ENCODE measurements around the gene ANK3.

Gene ANK3

GRCh38 chr10:60224066-60224705, 165.5 kb downstream of the ANK3 start:
- no peak for DNase-seq (ENCODE audit: low spot score)

- DNase-seq (ENCODE audit: low spot score) = no peak
Measured at GRCh38 chr10:60222047-60222446, 167.6 kb downstream of the ANK3 start.

- DNase-seq (ENCODE audit: low spot score) = no peak
Measured at GRCh38 chr10:60212195-60212594, 177.5 kb downstream of the ANK3 start.

- DNase-seq (ENCODE audit: low spot score) = peak; percentile 1
Measured at GRCh38 chr10:60209874-60210570, 179.7 kb downstream of the ANK3 start.

- peak; percentile 63 for DNase-seq (ENCODE audit: low spot score)
Measured at GRCh38 chr10:60208676-60209269, 180.9 kb downstream of the ANK3 start.

- no peak for DNase-seq (ENCODE audit: low spot score)
Measured at GRCh38 chr10:60207894-60208293, 181.8 kb downstream of the ANK3 start.

- DNase-seq (ENCODE audit: low spot score) = no peak
Measured at GRCh38 chr10:60206735-60207134, 182.9 kb downstream of the ANK3 start.

- no peak for DNase-seq (ENCODE audit: low spot score)
Measured at GRCh38 chr10:60205741-60206140, 183.9 kb downstream of the ANK3 start.

GRCh38 chr10:60203993-60204618, 185.6 kb downstream of the ANK3 start:
- DNase-seq (ENCODE audit: low spot score) = peak; percentile 33

- DNase-seq (ENCODE audit: low spot score) = no peak
Measured at GRCh38 chr10:60200682-60201053, 189.0 kb downstream of the ANK3 start.

- no peak for DNase-seq (ENCODE audit: low spot score)
Measured at GRCh38 chr10:60200012-60200681, 189.5 kb downstream of the ANK3 start.

- DNase-seq (ENCODE audit: low spot score) = no peak
Measured at GRCh38 chr10:60197206-60197605, 192.5 kb downstream of the ANK3 start.

GRCh38 chr10:60194421-60194820, 195.3 kb downstream of the ANK3 start:
- no peak for DNase-seq (ENCODE audit: low spot score)

GRCh38 chr10:60192946-60193345, 196.7 kb downstream of the ANK3 start:
- no peak for DNase-seq (ENCODE audit: low spot score)

GRCh38 chr10:60189861-60190475, 199.7 kb downstream of the ANK3 start:
- DNase-seq (ENCODE audit: low spot score) = no peak

- DNase-seq (ENCODE audit: low spot score) = no peak
Measured at GRCh38 chr10:60188548-60188947, 201.1 kb downstream of the ANK3 start.

- no peak for DNase-seq (ENCODE audit: low spot score)
Measured at GRCh38 chr10:60187691-60188090, 202.0 kb downstream of the ANK3 start.

GRCh38 chr10:60186315-60187071, 203.2 kb downstream of the ANK3 start:
- no peak for DNase-seq (ENCODE audit: low spot score)

GRCh38 chr10:60185421-60185820, 204.3 kb downstream of the ANK3 start:
- DNase-seq (ENCODE audit: low spot score) = no peak

GRCh38 chr10:60182691-60183090, 207.0 kb downstream of the ANK3 start:
- no peak for DNase-seq (ENCODE audit: low spot score)

- no peak for DNase-seq (ENCODE audit: low spot score)
Measured at GRCh38 chr10:60176925-60177324, 212.8 kb downstream of the ANK3 start.
